HL-60 (cell line): ENCODE results near the gene FAM43B.

Experiments
- DNase-seq, 2 experiments: peaks; one replicate each; pipeline ENCODE4 v3.0.0-alpha.2; 2010 to 2020; ENCODE audit warnings: low read depth in 1 of 2, low spot score in 1 of 2
- H3K27ac ChIP-seq: fragments of 250-450 bp; sonication (Bioruptor Pico); replicated peaks from 2 replicates; pipeline ENCODE4 v1.5.1; 2020; ENCODE audit warnings: mild to moderate bottlenecking, moderate library complexity
- H3K27me3 ChIP-seq: fragments of 250-450 bp; sonication (Bioruptor Pico); 2 replicates; pipeline ENCODE4 v1.5.1; 2021; ENCODE audit warnings: mild to moderate bottlenecking, moderate library complexity; ENCODE audit not compliant: insufficient read depth, poor library complexity, severe bottlenecking
- H3K4me3 ChIP-seq: replicated peaks from 2 replicates; pipeline ENCODE4 v1.5.1; 2011; ENCODE audit warnings: mild to moderate bottlenecking, control low read depth, low read length; ENCODE audit not compliant: insufficient read depth
- GABPA ChIP-seq: IDR thresholded peaks from 2 replicates; pipeline ENCODE4 v1.6.1; 2012; ENCODE audit warnings: low read depth
- POLR2AphosphoS5 ChIP-seq: IDR thresholded peaks from 2 replicates; pipeline ENCODE4 v1.6.1; 2012; ENCODE audit warnings: low read depth
- SPI1 ChIP-seq: IDR thresholded peaks from 2 replicates; pipeline ENCODE4 v1.6.1; 2012; ENCODE audit warnings: low read depth, mild to moderate bottlenecking, borderline replicate concordance
- TF ChIP-seq, protein P1 (sequence below): IDR thresholded peaks from 2 replicates; pipeline ENCODE4 v1.6.1; 2012; ENCODE audit warnings: low read depth; ENCODE audit not compliant: insufficient replicate concordance
- TF ChIP-seq, protein P2 (sequence below): IDR thresholded peaks from one replicate; pipeline ENCODE4 v1.5.1; 2011; ENCODE audit warnings: low read length, control low read depth, inconsistent platforms; ENCODE audit not compliant: insufficient read depth

Gene FAM43B

DNA sequence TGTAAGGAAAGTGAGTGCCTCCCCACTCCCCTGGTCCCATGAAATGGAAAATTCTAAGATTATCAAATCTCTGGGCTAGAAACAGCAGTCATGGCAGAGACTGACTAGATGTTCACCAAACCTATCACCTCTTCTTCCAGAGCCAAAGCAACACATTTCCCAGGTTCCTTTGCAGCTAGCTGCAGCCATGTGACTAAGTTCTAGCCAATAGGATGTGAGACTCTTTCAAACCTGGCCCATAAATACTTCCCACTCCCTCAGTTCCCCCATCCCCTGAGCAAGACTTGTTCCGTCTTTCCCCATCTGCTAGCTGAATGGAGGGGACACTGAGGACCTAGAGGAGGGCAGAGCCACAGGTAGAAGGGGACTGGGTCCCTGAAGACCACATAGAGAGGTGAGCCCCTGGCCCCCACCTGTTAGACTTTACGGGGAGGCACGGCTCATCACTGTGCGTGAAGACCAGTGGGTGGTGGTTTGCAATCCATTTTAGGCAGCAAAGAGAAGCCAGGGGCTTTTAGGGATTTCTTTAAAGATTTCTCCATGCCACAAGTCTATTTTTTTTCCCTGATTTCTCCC lies 17.2 kb downstream of the FAM43B start:
- Histone ChIP-seq H3K27ac (no peak overlapping the region), H3K4me3 (no peak overlapping the region), H3K27me3 (peaks cover 4% of the 10 kb centered on the region)
- no peak for TF ChIP-seq GABPA
- TF ChIP-seq, protein P1, sequence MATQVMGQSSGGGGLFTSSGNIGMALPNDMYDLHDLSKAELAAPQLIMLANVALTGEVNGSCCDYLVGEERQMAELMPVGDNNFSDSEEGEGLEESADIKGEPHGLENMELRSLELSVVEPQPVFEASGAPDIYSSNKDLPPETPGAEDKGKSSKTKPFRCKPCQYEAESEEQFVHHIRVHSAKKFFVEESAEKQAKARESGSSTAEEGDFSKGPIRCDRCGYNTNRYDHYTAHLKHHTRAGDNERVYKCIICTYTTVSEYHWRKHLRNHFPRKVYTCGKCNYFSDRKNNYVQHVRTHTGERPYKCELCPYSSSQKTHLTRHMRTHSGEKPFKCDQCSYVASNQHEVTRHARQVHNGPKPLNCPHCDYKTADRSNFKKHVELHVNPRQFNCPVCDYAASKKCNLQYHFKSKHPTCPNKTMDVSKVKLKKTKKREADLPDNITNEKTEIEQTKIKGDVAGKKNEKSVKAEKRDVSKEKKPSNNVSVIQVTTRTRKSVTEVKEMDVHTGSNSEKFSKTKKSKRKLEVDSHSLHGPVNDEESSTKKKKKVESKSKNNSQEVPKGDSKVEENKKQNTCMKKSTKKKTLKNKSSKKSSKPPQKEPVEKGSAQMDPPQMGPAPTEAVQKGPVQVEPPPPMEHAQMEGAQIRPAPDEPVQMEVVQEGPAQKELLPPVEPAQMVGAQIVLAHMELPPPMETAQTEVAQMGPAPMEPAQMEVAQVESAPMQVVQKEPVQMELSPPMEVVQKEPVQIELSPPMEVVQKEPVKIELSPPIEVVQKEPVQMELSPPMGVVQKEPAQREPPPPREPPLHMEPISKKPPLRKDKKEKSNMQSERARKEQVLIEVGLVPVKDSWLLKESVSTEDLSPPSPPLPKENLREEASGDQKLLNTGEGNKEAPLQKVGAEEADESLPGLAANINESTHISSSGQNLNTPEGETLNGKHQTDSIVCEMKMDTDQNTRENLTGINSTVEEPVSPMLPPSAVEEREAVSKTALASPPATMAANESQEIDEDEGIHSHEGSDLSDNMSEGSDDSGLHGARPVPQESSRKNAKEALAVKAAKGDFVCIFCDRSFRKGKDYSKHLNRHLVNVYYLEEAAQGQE = no peak
- no peak for TF ChIP-seq POLR2AphosphoS5
- TF ChIP-seq SPI1 = no peak
- TF ChIP-seq, protein P2, sequence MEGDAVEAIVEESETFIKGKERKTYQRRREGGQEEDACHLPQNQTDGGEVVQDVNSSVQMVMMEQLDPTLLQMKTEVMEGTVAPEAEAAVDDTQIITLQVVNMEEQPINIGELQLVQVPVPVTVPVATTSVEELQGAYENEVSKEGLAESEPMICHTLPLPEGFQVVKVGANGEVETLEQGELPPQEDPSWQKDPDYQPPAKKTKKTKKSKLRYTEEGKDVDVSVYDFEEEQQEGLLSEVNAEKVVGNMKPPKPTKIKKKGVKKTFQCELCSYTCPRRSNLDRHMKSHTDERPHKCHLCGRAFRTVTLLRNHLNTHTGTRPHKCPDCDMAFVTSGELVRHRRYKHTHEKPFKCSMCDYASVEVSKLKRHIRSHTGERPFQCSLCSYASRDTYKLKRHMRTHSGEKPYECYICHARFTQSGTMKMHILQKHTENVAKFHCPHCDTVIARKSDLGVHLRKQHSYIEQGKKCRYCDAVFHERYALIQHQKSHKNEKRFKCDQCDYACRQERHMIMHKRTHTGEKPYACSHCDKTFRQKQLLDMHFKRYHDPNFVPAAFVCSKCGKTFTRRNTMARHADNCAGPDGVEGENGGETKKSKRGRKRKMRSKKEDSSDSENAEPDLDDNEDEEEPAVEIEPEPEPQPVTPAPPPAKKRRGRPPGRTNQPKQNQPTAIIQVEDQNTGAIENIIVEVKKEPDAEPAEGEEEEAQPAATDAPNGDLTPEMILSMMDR = no peak
- DNase-seq = no peak

DNA sequence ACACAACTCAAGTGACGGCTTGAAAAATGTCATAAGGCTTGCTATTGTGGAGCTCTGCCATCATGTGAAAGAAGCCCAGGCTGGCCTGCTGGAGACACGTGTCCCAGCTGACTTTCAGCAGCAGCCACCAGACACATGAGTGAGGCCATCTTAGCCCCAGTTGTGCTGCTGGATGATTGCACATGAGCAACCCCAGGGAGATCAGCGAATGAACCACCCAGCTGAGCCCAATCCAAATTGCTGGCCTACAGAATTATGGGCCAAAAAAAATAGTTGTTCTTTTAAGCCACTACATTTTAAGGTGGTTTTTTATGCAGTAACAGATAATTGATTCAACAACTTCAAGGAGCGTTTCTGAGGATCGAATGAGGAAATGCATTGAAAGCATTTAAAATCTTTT lies 19.1 kb downstream of the FAM43B start:
- TF ChIP-seq SPI1 (no peak), POLR2AphosphoS5 (no peak), GABPA (no peak)
- TF ChIP-seq, protein P2 = no peak
- TF ChIP-seq, protein P1 = no peak
- no peak for DNase-seq
- Histone ChIP-seq H3K4me3 (no peak overlapping the region), H3K27me3 (peaks cover 4% of the 10 kb centered on the region), H3K27ac (no peak overlapping the region)

DNA sequence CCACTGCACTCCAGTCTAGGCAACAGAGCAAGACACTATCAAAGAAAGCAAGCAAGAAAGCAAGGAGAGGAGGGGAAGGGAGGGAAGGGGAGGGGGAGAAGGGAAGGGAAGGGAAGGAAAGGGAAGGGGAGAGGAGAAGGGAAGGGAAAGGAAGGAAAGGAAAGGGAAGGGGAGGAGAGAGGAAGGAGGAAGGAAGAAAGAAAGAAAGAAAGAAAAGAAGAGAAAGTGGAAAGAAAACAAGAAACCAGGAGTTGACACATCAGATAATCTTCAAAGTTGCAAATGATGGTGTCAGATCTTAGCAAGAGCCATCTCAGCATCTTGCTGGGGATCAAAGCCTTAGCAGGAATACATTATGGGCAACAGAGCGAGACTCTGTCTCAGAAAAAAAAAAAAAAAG lies 21.6 kb downstream of the FAM43B start:
- no peak for DNase-seq
- no peak overlapping the region for H3K4me3 ChIP-seq
- peaks cover 4% of the 10 kb centered on the region for H3K27me3 ChIP-seq
- no peak overlapping the region for H3K27ac ChIP-seq
- TF ChIP-seq, protein P1 = no peak
- no peak for TF ChIP-seq GABPA
- TF ChIP-seq POLR2AphosphoS5 = no peak
- TF ChIP-seq, protein P2 = no peak
